PC-9 (cell line): Measurements from ENCODE around the gene PDE11A. TPM values are rescaled to one million over a fixed set of nuclear protein-coding genes. Genes with fewer than 3 reads are reported as not detected.

Source experiments
- BruUV-seq: library from RNA; stranded (reverse); fragments of 400-500 nt; replicated peaks from 2 replicates; lab custom pipeline; 2021; lab: Mats Ljungman, UMichigan
- CTCF ChIA-PET: fragments of 300-600 bp; sonication (Branson Sonifier 250); formaldehyde crosslinking; loops from one replicate; lab custom pipeline; 2022; ENCODE audit warnings: antibody characterized with exemption; lab: Charles Lee
- POLR2A ChIA-PET: fragments of 300-600 bp; sonication (Branson Sonifier 250); formaldehyde crosslinking; loops from one replicate; lab custom pipeline; 2022; ENCODE audit warnings: antibody characterized with exemption; ENCODE audit not compliant: unreplicated experiment; lab: Charles Lee
- DNase-seq, 2 experiments: peaks; one replicate each; pipeline versions ENCODE4 v3.0.0 to v3.0.0-alpha.2; 2015 to 2022; ENCODE audit warnings: mixed read lengths in 1 of 2
- H2AFZ ChIP-seq: fragments of 200-600 bp; sonication (generic); 2 replicates; pipeline ENCODE4 v1.8.1; 2017; ENCODE audit warnings: antibody characterized with exemption
- H3F3A ChIP-seq: fragments of 200-600 bp; sonication (generic); 2 replicates; pipeline ENCODE4 v1.8.1; 2017; ENCODE audit warnings: antibody characterized with exemption, mild to moderate bottlenecking, low read depth; ENCODE audit not compliant: insufficient read depth
- H3K27ac ChIP-seq: fragments of 200-600 bp; sonication (generic); 2 replicates; pipeline ENCODE4 v1.6.1; 2016; ENCODE audit warnings: mixed run types
- H3K27me3 ChIP-seq: fragments of 200-600 bp; sonication (generic); 2 replicates; pipeline ENCODE4 v1.6.1; 2016; ENCODE audit warnings: low read depth, mixed run types; ENCODE audit not compliant: insufficient read depth
- H3K36me3 ChIP-seq: fragments of 200-600 bp; sonication (generic); 2 replicates; pipeline ENCODE4 v1.6.1; 2016; ENCODE audit warnings: low read depth, mixed run types
- H3K4me1 ChIP-seq: fragments of 200-600 bp; sonication (generic); replicated peaks from 2 replicates; pipeline ENCODE4 v1.6.1; 2016; ENCODE audit warnings: mixed run types; ENCODE audit not compliant: insufficient read depth
- H3K4me2 ChIP-seq: fragments of 200-600 bp; sonication (generic); 2 replicates; pipeline ENCODE4 v1.6.1; 2017; ENCODE audit warnings: mixed run types
- H3K4me3 ChIP-seq: fragments of 200-600 bp; sonication (generic); 2 replicates; pipeline ENCODE4 v1.6.1; 2016; ENCODE audit warnings: mixed run types
- H3K79me2 ChIP-seq: fragments of 200-600 bp; sonication (generic); 2 replicates; pipeline ENCODE4 v1.6.1; 2017; ENCODE audit warnings: low read depth, mixed run types
- H3K9me2 ChIP-seq: fragments of 200-600 bp; sonication (generic); 2 replicates; pipeline ENCODE4 v1.8.1; 2017; ENCODE audit warnings: mild to moderate bottlenecking; ENCODE audit not compliant: insufficient read depth
- H3K9me3 ChIP-seq: fragments of 200-600 bp; sonication (generic); 2 replicates; pipeline ENCODE4 v1.8.1; 2016; ENCODE audit warnings: low read depth; ENCODE audit not compliant: insufficient read depth
- H4K20me1 ChIP-seq: fragments of 200-600 bp; sonication (generic); 2 replicates; pipeline ENCODE4 v1.8.1; 2017; ENCODE audit not compliant: insufficient read depth
- EZH2 ChIP-seq: fragments of 200-600 bp; sonication (generic); IDR thresholded peaks from 2 replicates; pipeline ENCODE4 v1.8.0; 2017; ENCODE audit warnings: antibody characterized with exemption, low read depth
- intact Hi-C: fragments of 100-400 bp; cut with micrococcal nuclease; formaldehyde crosslinking; loops from one replicate; pipeline ENCODE4 v1.10.0; 2022; ENCODE audit not compliant: unreplicated experiment
- total RNA-seq: library from RNA; stranded (reverse); gene quantifications from 2 replicates; pipeline ENCODE4 v1.2.3, GENCODE V29; 2021
- TF ChIP-seq, protein P1 (sequence below): fragments of 200-600 bp; sonication (generic); conservative IDR thresholded peaks from 2 replicates; pipeline ENCODE4 v1.6.1; 2017; ENCODE audit warnings: mixed run types, antibody characterized with exemption, mild to moderate bottlenecking, moderate library complexity

PDE11A gene
- total RNA-seq, 1 experiment from 2014 or later = 1.4 TPM

DNA sequence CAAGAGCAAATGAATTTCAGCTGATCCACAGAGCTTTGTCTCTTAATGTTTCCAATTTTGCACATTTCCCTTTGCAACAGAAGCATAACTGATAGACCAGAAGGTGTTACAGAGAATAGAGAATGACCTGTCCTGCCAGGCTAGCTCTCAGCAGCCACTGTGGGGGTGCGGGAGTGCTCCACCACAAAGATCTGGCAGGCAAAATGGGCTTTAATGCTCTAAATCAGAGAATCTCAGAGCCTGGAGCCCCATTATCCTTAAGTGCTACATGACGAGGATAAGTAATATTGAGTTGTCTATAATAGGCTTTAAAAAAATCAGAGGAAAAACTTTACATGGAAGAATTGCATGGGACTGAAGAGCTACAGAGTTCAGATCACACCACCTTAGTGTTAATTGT, 245.7 kb downstream of the PDE11A start:
- Histone ChIP-seq H4K20me1 (no peaks in the 10 kb centered on the region), H3K27ac (no peak overlapping the region), H3K36me3 (no peaks in the 10 kb centered on the region), H3F3A (no peaks in the 10 kb centered on the region), H3K4me1 (no peaks in the 10 kb centered on the region), H3K9me3 (no peaks in the 10 kb centered on the region), H3K27me3 (no peaks in the 10 kb centered on the region), H3K79me2 (no peaks in the 10 kb centered on the region), H2AFZ (no peak overlapping the region), H3K9me2 (no peaks in the 10 kb centered on the region; the same call in 1 of the 2 replicates), H3K4me3 (no peak overlapping the region), H3K4me2 (no peak overlapping the region)
- TF ChIP-seq EZH2 = no peak
- TF ChIP-seq, protein P1, sequence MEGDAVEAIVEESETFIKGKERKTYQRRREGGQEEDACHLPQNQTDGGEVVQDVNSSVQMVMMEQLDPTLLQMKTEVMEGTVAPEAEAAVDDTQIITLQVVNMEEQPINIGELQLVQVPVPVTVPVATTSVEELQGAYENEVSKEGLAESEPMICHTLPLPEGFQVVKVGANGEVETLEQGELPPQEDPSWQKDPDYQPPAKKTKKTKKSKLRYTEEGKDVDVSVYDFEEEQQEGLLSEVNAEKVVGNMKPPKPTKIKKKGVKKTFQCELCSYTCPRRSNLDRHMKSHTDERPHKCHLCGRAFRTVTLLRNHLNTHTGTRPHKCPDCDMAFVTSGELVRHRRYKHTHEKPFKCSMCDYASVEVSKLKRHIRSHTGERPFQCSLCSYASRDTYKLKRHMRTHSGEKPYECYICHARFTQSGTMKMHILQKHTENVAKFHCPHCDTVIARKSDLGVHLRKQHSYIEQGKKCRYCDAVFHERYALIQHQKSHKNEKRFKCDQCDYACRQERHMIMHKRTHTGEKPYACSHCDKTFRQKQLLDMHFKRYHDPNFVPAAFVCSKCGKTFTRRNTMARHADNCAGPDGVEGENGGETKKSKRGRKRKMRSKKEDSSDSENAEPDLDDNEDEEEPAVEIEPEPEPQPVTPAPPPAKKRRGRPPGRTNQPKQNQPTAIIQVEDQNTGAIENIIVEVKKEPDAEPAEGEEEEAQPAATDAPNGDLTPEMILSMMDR = no peak
- no peak for DNase-seq
- ChIA-PET POLR2A (interaction anchor here (0.5 kb wide), 1 partner anchor 767 kb away, joined by 3 read pairs; no protein-coding TSS in a partner anchor), CTCF (no interaction called here)
- intact Hi-C loops = no loop called here
- BruUV-seq = no TSS peak

GRCh38 chr2:177822941-177823340, 249.6 kb downstream of the PDE11A start:
- H2AFZ ChIP-seq = no peak overlapping the region
- intact Hi-C loops = no loop called here
- no peak for DNase-seq
- H3K4me3 ChIP-seq = no peak overlapping the region
- no peaks in the 10 kb centered on the region for H3K9me3 ChIP-seq
- H3K4me2 ChIP-seq = no peak overlapping the region
- H3K79me2 ChIP-seq = no peaks in the 10 kb centered on the region
- H3K36me3 ChIP-seq = no peaks in the 10 kb centered on the region
- H3K27me3 ChIP-seq = no peaks in the 10 kb centered on the region
- no peaks in the 10 kb centered on the region; the same call in 1 of the 2 replicates for H3K9me2 ChIP-seq
- no peaks in the 10 kb centered on the region for H3K4me1 ChIP-seq
- no peak overlapping the region for H3K27ac ChIP-seq
- CTCF ChIA-PET = no interaction called here
- H4K20me1 ChIP-seq = no peaks in the 10 kb centered on the region
- no TSS peak for BruUV-seq
- POLR2A ChIA-PET = no interaction called here
- no peaks in the 10 kb centered on the region for H3F3A ChIP-seq
- TF ChIP-seq, protein P1 = no peak
- no peak for TF ChIP-seq EZH2

GRCh38 chr2:177818412-177818811, 254.2 kb downstream of the PDE11A start:
- intact Hi-C loops = no loop called here
- no peak for DNase-seq
- no peaks in the 10 kb centered on the region for H3K27me3 ChIP-seq
- no peaks in the 10 kb centered on the region for H4K20me1 ChIP-seq
- H3K4me2 ChIP-seq = no peak overlapping the region
- no peaks in the 10 kb centered on the region for H3K9me3 ChIP-seq
- no peaks in the 10 kb centered on the region for H3F3A ChIP-seq
- no peaks in the 10 kb centered on the region; the same call in 1 of the 2 replicates for H3K9me2 ChIP-seq
- TF ChIP-seq, protein P1 = no peak
- no peak for TF ChIP-seq EZH2
- BruUV-seq = no TSS peak
- no peak overlapping the region for H3K4me3 ChIP-seq
- H2AFZ ChIP-seq = no peak overlapping the region
- no peaks in the 10 kb centered on the region for H3K79me2 ChIP-seq
- ChIA-PET POLR2A (no interaction called here), CTCF (no interaction called here)
- no peak overlapping the region for H3K27ac ChIP-seq
- H3K36me3 ChIP-seq = no peaks in the 10 kb centered on the region
- no peaks in the 10 kb centered on the region for H3K4me1 ChIP-seq
